Measurements from ENCODE around the gene ROR1. TPM values are rescaled to one million over a fixed set of nuclear protein-coding genes. Genes with fewer than 3 reads are reported as not detected.

The ROR1 gene
- total and polyA plus RNA-seq, 9 of the 15 experiments (the other 6 are each of a cell fraction or from before 2014, with no cell fraction given) = 0.02 TPM; not detected in 8

GRCh38 chr1:64041371-64042131, 267.7 kb downstream of the ROR1 start (continued):
- TF ChIP-seq SMAD4 (CRISPR knock-in tag; conservative IDR thresholded peaks at IDR 0.05) = no peak
- TF ChIP-seq ZNF449 (CRISPR knock-in tag; IDR thresholded peaks at IDR 0.05) = no peak
- no peak for TF ChIP-seq WHSC1 (IDR thresholded peaks at IDR 0.05; ENCODE audit: low read length)

- CTCF ChIA-PET (ENCODE audit: low intra/inter-chr PET ratio) = no interaction called here
- in situ Hi-C loops (cut with MboI) = no loop called here
- no peak overlapping the region for H3K4me2 ChIP-seq (ENCODE audit: insufficient read depth, low read length)
Measured at GRCh38 chr1:64042331-64043100, 268.7 kb downstream of the ROR1 start.

More at GRCh38 chr1:64042331-64043100, 268.7 kb downstream of the ROR1 start:
- H3K9ac ChIP-seq (ENCODE audit: insufficient read depth in 1 of 2, low read depth in 2 of 2, low read length in 2 of 2) = no peak overlapping the region
- H3K36me3 ChIP-seq (ENCODE audit: control insufficient read depth, insufficient read depth, low read length) = no peaks in the 10 kb centered on the region
- H3K4me1 ChIP-seq (replicated peaks in 1 of 2; ENCODE audit: control insufficient read depth in 2 of 2, insufficient read depth in 2 of 2, low read length in 2 of 2) = no peaks in the 10 kb centered on the region
- FAIRE-seq (no peak), DNase-seq (ENCODE audit: extremely low read depth in 1 of 4, low spot score in 3 of 4) (no peak), ATAC-seq (no peak)
- TF ChIP-seq LARP7 (IDR thresholded peaks at IDR 0.05) (no peak), RFX1 (IDR thresholded peaks at IDR 0.05) (peak; percentile 35; the same call in 1 of the 2 replicates)
- H3K4me3 ChIP-seq = no peak overlapping the region
- no peaks in the 10 kb centered on the region for H3K27me3 ChIP-seq (ENCODE audit: control insufficient read depth in 2 of 2, insufficient read depth in 2 of 2, low read length in 2 of 2)
- H3K79me2 ChIP-seq (ENCODE audit: control insufficient read depth, insufficient read depth, low read length) = no peaks in the 10 kb centered on the region
- no peaks in the 10 kb centered on the region for H3K9me1 ChIP-seq (ENCODE audit: control insufficient read depth, insufficient read depth, low read length)
- no TSS peak for BruUV-seq (replicated peaks)
- H3K27ac ChIP-seq (ENCODE audit: extremely low read depth, low read depth, low read length) = no peak overlapping the region
- H4K20me1 ChIP-seq (replicated peaks; ENCODE audit: control insufficient read depth, insufficient read depth, low read length) = no peaks in the 10 kb centered on the region; the same call in 1 of the 2 replicates
- no peak overlapping the region for H2AFZ ChIP-seq (ENCODE audit: low read depth, low read length)
- WGBS (ENCODE audit: insufficient coverage, low coverage, missing lambda C conversion rate) = under 1% methylated on average over 10 of the region's 10 CpGs
- POLR2A ChIA-PET = no interaction called here
- intact Hi-C loops (cut with micrococcal nuclease) = no loop called here
- no peaks in the 10 kb centered on the region for H3K9me3 ChIP-seq (replicated peaks; ENCODE audit: control insufficient read depth, insufficient read depth, low read depth, low read length)
